ENCODE results near the gene OSCP1. TPM values are rescaled to one million over a fixed set of nuclear protein-coding genes. Genes with fewer than 3 reads are reported as not detected.

OSCP1 gene
- total and polyA plus RNA-seq, 2 experiments from 2014 or later, result 2.2 to 2.6 TPM

DNA sequence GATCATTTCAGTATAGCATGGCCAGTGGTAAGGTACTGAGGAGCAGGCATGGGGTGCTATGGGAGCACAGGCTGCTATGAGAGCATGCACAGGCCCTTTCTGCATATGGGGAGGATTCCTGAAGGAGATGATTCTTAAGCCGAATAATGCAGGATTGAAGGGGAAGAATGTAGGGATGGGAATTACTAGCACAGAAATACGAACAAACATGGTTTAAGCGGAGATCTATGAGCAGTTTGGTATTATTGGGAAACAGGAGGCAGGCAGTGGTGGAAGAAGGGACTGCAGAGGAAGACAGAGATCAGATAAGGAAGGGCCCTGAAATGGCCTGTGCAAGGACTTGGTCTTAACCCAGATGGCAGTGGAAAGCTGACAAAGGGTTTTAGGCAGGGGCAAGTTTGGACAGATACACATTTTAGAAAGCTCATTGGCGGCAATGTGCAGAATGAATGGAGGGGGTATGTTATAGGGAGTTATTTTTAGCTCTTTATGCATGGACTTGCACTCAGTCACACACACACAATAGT is 1.7 kb downstream of the OSCP1 start:
- TF ChIP-seq EZH2phosphoT487 (IDR thresholded peaks at IDR 0.05; ENCODE audit: unreplicated experiment), result no peak
- TF ChIP-seq, protein P1, sequence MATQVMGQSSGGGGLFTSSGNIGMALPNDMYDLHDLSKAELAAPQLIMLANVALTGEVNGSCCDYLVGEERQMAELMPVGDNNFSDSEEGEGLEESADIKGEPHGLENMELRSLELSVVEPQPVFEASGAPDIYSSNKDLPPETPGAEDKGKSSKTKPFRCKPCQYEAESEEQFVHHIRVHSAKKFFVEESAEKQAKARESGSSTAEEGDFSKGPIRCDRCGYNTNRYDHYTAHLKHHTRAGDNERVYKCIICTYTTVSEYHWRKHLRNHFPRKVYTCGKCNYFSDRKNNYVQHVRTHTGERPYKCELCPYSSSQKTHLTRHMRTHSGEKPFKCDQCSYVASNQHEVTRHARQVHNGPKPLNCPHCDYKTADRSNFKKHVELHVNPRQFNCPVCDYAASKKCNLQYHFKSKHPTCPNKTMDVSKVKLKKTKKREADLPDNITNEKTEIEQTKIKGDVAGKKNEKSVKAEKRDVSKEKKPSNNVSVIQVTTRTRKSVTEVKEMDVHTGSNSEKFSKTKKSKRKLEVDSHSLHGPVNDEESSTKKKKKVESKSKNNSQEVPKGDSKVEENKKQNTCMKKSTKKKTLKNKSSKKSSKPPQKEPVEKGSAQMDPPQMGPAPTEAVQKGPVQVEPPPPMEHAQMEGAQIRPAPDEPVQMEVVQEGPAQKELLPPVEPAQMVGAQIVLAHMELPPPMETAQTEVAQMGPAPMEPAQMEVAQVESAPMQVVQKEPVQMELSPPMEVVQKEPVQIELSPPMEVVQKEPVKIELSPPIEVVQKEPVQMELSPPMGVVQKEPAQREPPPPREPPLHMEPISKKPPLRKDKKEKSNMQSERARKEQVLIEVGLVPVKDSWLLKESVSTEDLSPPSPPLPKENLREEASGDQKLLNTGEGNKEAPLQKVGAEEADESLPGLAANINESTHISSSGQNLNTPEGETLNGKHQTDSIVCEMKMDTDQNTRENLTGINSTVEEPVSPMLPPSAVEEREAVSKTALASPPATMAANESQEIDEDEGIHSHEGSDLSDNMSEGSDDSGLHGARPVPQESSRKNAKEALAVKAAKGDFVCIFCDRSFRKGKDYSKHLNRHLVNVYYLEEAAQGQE (IDR thresholded peaks at IDR 0.05; ENCODE audit: unreplicated experiment), result no peak
- no peak for TF ChIP-seq NANOG (IDR thresholded peaks at IDR 0.05; ENCODE audit: borderline replicate concordance)
- TF ChIP-seq CREB1 (CRISPR knock-in tag; IDR thresholded peaks at IDR 0.05; ENCODE audit: low read depth), result no peak
- Mint-ChIP-seq H3K4me1 (peaks cover 17% of the 10 kb centered on the region), H3K27me3 (ENCODE audit: insufficient read depth, low read depth, poor library complexity) (peaks cover 11% of the 10 kb centered on the region), H3K36me3 (ENCODE audit: low read depth) (no peaks in the 10 kb centered on the region; the same call in 2 of the 3 replicates), H3K9me3 (no peaks in the 10 kb centered on the region), H3K4me3 (no peak overlapping the region), H3K27ac (no peak overlapping the region)
- no peak for ATAC-seq
- Histone ChIP-seq H3K4me2 (no peak overlapping the region), H3K79me2 (replicated peaks; ENCODE audit: insufficient read depth) (no peaks in the 10 kb centered on the region), H3K9me2 (ENCODE audit: insufficient read depth) (no peaks in the 10 kb centered on the region), H4K20me1 (replicated peaks; ENCODE audit: insufficient read depth) (no peaks in the 10 kb centered on the region), H2AFZ (no peak overlapping the region), H3F3A (replicated peaks; ENCODE audit: low read depth) (no peaks in the 10 kb centered on the region), H3K4me1 (ENCODE audit: insufficient read depth) (no peaks in the 10 kb centered on the region; the same call in 1 of the 2 replicates), H3K27me3 (ENCODE audit: insufficient read depth) (no peaks in the 10 kb centered on the region), H3K4me3 (no peak overlapping the region), H3K36me3 (ENCODE audit: insufficient read depth) (no peaks in the 10 kb centered on the region), H3K27ac (ENCODE audit: low read depth) (no peak overlapping the region)
- no peak for DNase-seq (ENCODE audit: low spot score)

DNA sequence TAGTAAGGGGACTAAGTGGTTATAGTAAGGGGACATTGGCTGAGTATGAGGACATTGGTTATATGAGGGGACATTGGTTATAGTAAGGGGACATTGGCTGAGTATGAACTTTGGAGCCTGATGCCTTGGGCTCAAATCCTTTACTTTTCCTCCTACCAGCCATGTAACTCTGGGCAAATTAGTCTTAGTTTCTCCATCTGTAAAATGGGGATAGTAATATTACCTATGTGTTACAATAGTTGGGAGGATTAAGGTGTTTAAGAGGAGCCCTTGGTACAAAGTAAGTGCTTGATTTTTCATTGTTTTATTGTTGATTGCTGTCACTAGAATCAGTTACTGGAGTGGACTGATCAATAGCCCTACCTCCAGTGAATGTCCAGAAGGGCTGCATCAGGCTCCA is 2.8 kb downstream of the OSCP1 start:
- Mint-ChIP-seq H3K4me3 (no peak overlapping the region), H3K4me1 (peaks cover 17% of the 10 kb centered on the region), H3K9me3 (no peaks in the 10 kb centered on the region), H3K36me3 (ENCODE audit: low read depth) (no peaks in the 10 kb centered on the region; the same call in 2 of the 3 replicates), H3K27ac (no peak overlapping the region), H3K27me3 (ENCODE audit: insufficient read depth, low read depth, poor library complexity) (peaks cover 11% of the 10 kb centered on the region)
- H3K4me3 ChIP-seq, result no peak overlapping the region
- no peak for ATAC-seq
- H3K27me3 ChIP-seq (ENCODE audit: insufficient read depth), result no peaks in the 10 kb centered on the region
- H3K4me1 ChIP-seq (ENCODE audit: insufficient read depth), result no peaks in the 10 kb centered on the region; the same call in 1 of the 2 replicates
- DNase-seq (ENCODE audit: low spot score), result no peak
- H3K9me2 ChIP-seq (ENCODE audit: insufficient read depth), result no peaks in the 10 kb centered on the region
- no peak overlapping the region for H3K4me2 ChIP-seq
- H3K79me2 ChIP-seq (replicated peaks; ENCODE audit: insufficient read depth), result no peaks in the 10 kb centered on the region
- H4K20me1 ChIP-seq (replicated peaks; ENCODE audit: insufficient read depth), result no peaks in the 10 kb centered on the region
- no peaks in the 10 kb centered on the region for H3F3A ChIP-seq (replicated peaks; ENCODE audit: low read depth)
- no peak overlapping the region for H3K27ac ChIP-seq (ENCODE audit: low read depth)
- TF ChIP-seq POLR2AphosphoS5 (IDR thresholded peaks at IDR 0.05; ENCODE audit: low read depth) (no peak), NANOG (IDR thresholded peaks at IDR 0.05; ENCODE audit: borderline replicate concordance) (no peak), EZH2 (IDR thresholded peaks at IDR 0.05; ENCODE audit: low read depth, unreplicated experiment) (no peak), ZNF331 (CRISPR knock-in tag; IDR thresholded peaks at IDR 0.05; ENCODE audit: low read depth) (no peak), EZH2phosphoT487 (IDR thresholded peaks at IDR 0.05; ENCODE audit: unreplicated experiment) (no peak), JUNB (IDR thresholded peaks at IDR 0.05; ENCODE audit: unreplicated experiment) (no peak), CREB1 (CRISPR knock-in tag; IDR thresholded peaks at IDR 0.05; ENCODE audit: low read depth) (no peak)
- TF ChIP-seq, protein P1 (IDR thresholded peaks at IDR 0.05; ENCODE audit: unreplicated experiment), result no peak
- H2AFZ ChIP-seq, result no peak overlapping the region
- H3K36me3 ChIP-seq (ENCODE audit: insufficient read depth), result no peaks in the 10 kb centered on the region
